HG03571 (cell line): ENCODE results near the gene INTS15.

Experiments used
- ATAC-seq: cut with Tn5 transposase; IDR thresholded peaks from one replicate; pipeline ENCODE4 v1.9.1; 2021; ENCODE audit not compliant: unreplicated experiment

INTS15 gene

DNA sequence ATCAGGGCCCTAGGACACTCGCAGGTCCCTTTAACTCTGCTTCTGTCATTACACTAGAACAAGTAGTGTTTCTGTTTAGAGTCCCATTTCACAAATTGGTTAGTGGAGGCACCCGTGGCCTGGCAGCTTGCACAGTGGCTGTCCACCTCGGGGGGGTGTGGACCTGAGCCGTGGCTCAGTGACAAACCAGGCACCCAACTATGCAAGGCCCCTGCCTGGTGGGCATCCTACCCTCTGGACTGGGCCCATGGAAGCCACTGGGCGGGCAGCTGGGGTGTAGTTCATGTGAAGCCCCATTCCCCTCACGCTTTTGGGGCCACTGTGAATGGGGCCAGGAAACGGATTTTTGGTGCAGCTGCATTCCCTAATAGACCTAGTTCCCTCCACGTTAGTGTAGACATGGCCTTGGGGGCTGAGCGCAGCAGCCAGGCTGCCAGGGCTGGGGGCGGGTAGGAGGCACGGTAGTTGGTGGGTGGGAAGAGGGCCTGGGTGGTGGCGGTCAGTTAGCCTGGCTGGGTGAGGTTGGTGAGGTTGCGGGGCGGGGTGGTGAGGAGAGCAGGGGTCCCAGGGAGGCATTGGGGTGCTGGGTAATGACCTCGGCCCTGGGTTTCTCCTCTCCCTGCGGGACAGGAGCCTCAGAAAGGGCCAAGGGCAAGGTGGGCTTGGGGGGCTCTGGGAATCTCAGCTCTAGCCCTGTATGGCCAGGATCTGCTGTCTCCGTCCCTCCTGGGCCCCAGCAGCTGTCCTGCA is 66.0 kb downstream of the INTS15 start:
- ATAC-seq = no peak

DNA sequence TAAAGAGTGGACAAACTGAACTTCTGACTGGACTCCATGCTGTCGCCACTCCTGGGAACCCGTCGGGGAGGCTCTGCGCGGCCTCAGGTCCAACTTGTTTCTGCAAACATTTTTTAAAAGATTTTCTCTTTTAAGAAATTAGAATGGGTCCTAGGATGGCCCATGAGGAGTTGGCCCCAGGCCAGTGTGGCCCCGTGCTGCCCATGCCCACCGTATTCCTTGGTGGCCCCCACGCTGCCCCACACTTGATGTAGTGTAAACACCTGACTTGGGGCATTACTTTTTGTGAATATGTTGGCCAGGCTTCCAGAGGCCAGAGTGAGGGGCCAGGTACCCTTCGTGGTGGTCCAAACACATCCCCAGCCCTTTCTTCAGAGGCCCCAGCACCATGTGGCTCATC is 66.6 kb downstream of the INTS15 start:
- ATAC-seq = no peak
